ENCODE results near the gene SZRD1. TPM values are rescaled to one million over a fixed set of nuclear protein-coding genes. Genes with fewer than 3 reads are reported as not detected.
A peak's percentile ranks its signal among the peaks of the same experiment; 100 is the strongest.
"Not testable (repeated sequence)": the region's sequence is repeated elsewhere in the genome, so short reads cannot be mapped to it uniquely, and the experiment has no call there.

SZRD1 gene, protein sequence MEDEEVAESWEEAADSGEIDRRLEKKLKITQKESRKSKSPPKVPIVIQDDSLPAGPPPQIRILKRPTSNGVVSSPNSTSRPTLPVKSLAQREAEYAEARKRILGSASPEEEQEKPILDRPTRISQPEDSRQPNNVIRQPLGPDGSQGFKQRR
- total RNA-seq (2014; rRNA removed; shearing (Covaris generic)): 79.2 and 89.6 TPM in 2 replicates
- polyA plus RNA-seq (2015; cell fraction: cytosol; rRNA removed): 112 and 127 TPM in 2 replicates
- 22.7 and 25.3 TPM in 2 replicates for polyA plus RNA-seq (2015; cell fraction: nucleus; rRNA removed)

DNA sequence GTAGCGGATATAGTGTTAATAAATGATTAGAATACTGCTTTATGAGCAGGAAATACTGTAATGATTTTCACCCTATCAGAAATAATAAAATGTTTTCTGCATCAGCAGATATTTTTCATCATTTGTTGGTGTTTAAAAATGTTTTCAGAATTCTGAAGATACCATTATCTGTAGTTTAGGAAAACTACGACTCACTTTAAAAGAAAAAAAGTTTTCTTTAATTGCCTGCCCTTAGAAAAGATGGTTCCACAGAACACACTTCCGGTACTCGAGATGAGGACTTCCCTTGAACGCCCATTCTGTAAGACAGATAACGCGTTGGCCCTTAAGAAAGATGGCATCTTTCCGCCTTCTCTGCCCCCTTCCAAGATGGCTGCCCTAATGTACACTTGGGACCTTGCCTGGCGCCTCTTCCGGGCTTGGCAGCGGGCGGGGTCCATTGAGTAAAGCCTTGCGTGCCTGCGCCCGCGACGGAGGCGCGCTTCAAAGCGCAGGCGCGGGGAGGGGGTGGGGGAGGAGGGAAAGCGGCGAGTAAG, at the start of gene SZRD1:
Gene SZRD1, plus strand, starts transcription at position 521 of the 536 bp plus-strand sequence. CDS start 16 bp downstream, outside the sequence.
- peak; percentile 98 for DNase-seq (ENCODE audit: low read depth, low spot score)
- in situ Hi-C loops (cut with HindIII; ENCODE audit: low pct_unique_long_range_greater_than_20kb, low sequenced_read_pairs): no loop called here

GRCh38 chr1:16318555-16318954, 48.5 kb upstream of the SZRD1 start:
- no peak for DNase-seq (ENCODE audit: low read depth, low spot score)
- in situ Hi-C loops (cut with HindIII; ENCODE audit: low pct_unique_long_range_greater_than_20kb, low sequenced_read_pairs): no loop called here

- in situ Hi-C loops (cut with HindIII; ENCODE audit: low pct_unique_long_range_greater_than_20kb, low sequenced_read_pairs): no loop called here
- no peak for DNase-seq (ENCODE audit: low read depth, low spot score)
Measured at GRCh38 chr1:16321176-16321867, 45.7 kb upstream of the SZRD1 start.

- in situ Hi-C loops (cut with HindIII; ENCODE audit: low pct_unique_long_range_greater_than_20kb, low sequenced_read_pairs): no loop called here
- DNase-seq (ENCODE audit: low read depth, low spot score): no peak
Measured at GRCh38 chr1:16324456-16324890, 42.6 kb upstream of the SZRD1 start.

DNA sequence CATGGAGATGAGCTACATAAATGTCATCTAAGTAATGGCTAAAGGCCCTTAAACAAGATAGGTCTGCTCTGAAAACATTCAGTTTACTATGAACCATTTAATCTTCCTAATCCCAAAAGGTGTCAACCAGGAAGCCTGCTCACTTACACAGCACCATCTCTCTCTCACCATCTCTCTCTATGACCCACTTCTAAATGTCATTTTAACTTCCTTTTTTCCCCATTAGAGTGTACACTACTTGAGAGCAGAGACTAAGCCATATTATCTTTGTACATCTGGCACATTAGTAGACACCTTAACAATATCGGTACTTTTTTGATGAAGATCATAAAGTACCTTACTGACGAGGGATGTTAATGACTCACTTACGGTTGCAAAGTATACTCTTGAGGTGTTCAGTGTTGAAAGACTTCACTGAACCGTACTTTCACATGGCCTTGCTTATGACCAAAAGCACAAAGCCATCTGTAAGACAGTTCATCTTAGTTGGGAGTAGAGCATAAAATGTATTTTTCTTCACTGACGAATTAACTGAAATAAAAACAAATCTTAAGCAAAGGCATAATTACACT, 40.1 kb upstream of the SZRD1 start:
- DNase-seq (ENCODE audit: low read depth, low spot score): no peak
- in situ Hi-C loops (cut with HindIII; ENCODE audit: low pct_unique_long_range_greater_than_20kb, low sequenced_read_pairs): no loop called here

GRCh38 chr1:16334655-16335340, 32.2 kb upstream of the SZRD1 start:
- no peak for DNase-seq (ENCODE audit: low read depth, low spot score)

GRCh38 chr1:16338961-16339360, 28.1 kb upstream of the SZRD1 start:
- in situ Hi-C loops (cut with HindIII; ENCODE audit: low pct_unique_long_range_greater_than_20kb, low sequenced_read_pairs): no loop called here

More at GRCh38 chr1:16334655-16335340, 32.2 kb upstream of the SZRD1 start:
- in situ Hi-C loops (cut with HindIII; ENCODE audit: low pct_unique_long_range_greater_than_20kb, low sequenced_read_pairs): no loop called here

DNA sequence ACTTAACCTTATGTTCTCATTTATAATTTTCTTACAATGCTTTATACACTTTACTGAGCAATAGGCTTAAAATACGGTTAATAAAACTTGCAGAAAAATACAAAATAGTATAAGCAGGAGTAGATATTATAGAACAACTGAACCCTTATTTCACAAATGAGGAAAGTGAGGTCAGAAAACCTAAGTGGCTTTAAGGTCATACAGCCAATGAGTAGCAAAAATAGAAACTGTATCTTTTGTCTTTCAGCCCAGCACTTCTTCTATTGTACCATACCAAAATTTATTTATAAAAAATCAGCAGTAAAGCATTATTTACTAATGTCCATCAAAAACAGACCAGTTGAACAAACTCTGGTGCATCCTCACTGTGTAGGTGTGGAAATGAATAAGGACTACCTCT, 26.4 kb upstream of the SZRD1 start:
- in situ Hi-C loops (cut with HindIII; ENCODE audit: low pct_unique_long_range_greater_than_20kb, low sequenced_read_pairs): no loop called here
- no peak for DNase-seq (ENCODE audit: low read depth, low spot score)

More at GRCh38 chr1:16338961-16339360, 28.1 kb upstream of the SZRD1 start:
- DNase-seq (ENCODE audit: low read depth, low spot score): no peak

GRCh38 chr1:16342331-16343062, 24.5 kb upstream of the SZRD1 start:
- in situ Hi-C loops (cut with HindIII; ENCODE audit: low pct_unique_long_range_greater_than_20kb, low sequenced_read_pairs): no loop called here
- no peak for DNase-seq (ENCODE audit: low read depth, low spot score)

GRCh38 chr1:16343276-16343675, 23.8 kb upstream of the SZRD1 start:
- DNase-seq (ENCODE audit: low read depth, low spot score); in situ Hi-C loops (cut with HindIII; ENCODE audit: low pct_unique_long_range_greater_than_20kb, low sequenced_read_pairs): not testable (repeated sequence)

- in situ Hi-C loops (cut with HindIII; ENCODE audit: low pct_unique_long_range_greater_than_20kb, low sequenced_read_pairs): no loop called here
- peak; percentile 30 for DNase-seq (ENCODE audit: low read depth, low spot score)
Measured at GRCh38 chr1:16348414-16349182, 18.4 kb upstream of the SZRD1 start.

- in situ Hi-C loops (cut with HindIII; ENCODE audit: low pct_unique_long_range_greater_than_20kb, low sequenced_read_pairs): no loop called here
- DNase-seq (ENCODE audit: low read depth, low spot score): no peak
Measured at GRCh38 chr1:16349847-16350406, 17.1 kb upstream of the SZRD1 start.

DNA sequence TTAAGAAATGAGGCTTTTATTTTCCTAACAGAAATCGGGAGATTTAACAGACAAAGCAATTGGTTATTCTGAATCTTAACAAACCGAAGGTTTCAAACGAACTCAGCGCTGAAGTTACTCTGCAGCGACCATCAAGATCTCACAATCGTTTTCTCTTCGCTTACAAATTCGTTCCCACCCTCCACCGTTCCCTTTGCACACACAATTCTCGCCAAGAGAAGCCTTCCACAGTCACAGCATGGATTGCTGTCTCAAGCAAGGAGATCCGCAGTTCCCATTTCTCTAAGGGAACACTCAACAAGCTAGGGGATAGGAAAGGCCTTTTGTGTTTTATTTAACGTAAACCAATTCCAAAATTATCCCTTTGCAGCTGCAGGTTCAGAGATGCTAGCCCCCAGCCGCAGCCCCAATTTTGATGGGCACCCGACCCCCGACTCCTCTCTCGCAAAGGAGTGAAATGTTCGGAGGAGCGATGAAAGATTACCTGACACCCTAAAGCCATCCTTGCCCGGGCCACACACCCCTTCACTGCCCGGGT, 15.5 kb upstream of the SZRD1 start:
- peak; percentile 13 for DNase-seq (ENCODE audit: low read depth, low spot score)
- in situ Hi-C loops (cut with HindIII; ENCODE audit: low pct_unique_long_range_greater_than_20kb, low sequenced_read_pairs): no loop called here

GRCh38 chr1:16351994-16352841, 14.8 kb upstream of the SZRD1 start, which contains the start of gene FBXO42:
FBXO42 (minus strand) TSS chr1:16352480; CDS start chr1:16315418, 37,062 bp downstream.
- in situ Hi-C loops (cut with HindIII; ENCODE audit: low pct_unique_long_range_greater_than_20kb, low sequenced_read_pairs): no loop called here
- peak; percentile 87 for DNase-seq (ENCODE audit: low read depth, low spot score)

DNA sequence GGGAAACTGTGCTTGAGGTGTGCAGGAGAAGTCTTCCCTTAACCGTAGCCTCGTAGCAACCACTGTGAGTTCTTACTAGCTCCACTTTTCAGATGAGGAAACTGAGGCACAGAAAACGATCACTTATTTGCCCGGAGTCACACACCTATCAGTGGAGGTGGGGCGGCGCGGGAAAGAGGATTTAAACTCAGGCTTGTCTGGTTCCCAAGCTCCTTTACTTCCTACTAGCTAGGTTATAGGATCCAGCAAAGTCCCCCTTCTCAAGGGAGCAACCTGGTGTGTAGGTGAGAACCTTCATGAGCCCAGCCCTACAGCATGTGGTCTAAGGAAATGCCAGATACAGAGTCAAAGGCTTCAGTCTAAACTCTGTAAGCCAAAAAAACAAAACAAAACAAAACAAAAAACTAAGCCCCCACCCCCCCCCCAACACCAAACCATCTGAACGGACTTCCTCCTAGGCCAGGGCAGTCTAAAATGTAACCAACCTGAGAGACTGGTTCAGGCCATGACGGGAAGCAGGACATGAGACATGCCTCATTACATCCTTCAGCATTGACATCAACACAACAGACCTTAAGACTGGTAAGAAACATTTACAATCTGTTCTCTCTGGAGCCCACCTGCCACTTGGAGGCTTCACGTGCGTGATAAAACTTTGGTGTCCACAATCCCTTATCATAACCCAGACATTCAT, 14.1 kb upstream of the SZRD1 start:
- in situ Hi-C loops (cut with HindIII; ENCODE audit: low pct_unique_long_range_greater_than_20kb, low sequenced_read_pairs): no loop called here
- DNase-seq (ENCODE audit: low read depth, low spot score): no peak

Measured in SK-MEL-5 (cell line).